ENCODE data around the gene HRK. TPM values are rescaled to one million over a fixed set of nuclear protein-coding genes. Genes with fewer than 3 reads are reported as not detected.

The HRK gene
- total RNA-seq, 1 donor from 2014 or later, result 0.18 TPM

- H3K9me3 ChIP-seq, result no peaks in the 10 kb centered on the region
- no peaks in the 10 kb centered on the region for H3K27me3 ChIP-seq (ENCODE audit: low read depth)
- no peak for DNase-seq
- no peak overlapping the region for H3K4me3 ChIP-seq
- peaks cover 17% of the 10 kb centered on the region for H3K36me3 ChIP-seq
- intact Hi-C loops (cut with DNase I), result no loop called here
- ATAC-seq, result peak; percentile 29 to 68
- H3K4me1 ChIP-seq, result peaks cover 7% of the 10 kb centered on the region
- no peak for TF ChIP-seq CTCF (IDR thresholded peaks at IDR 0.05)
- H3K27ac ChIP-seq, result no peak overlapping the region
Measured at GRCh38 chr12:116924558-116925453, 43.6 kb upstream of the HRK start.

GRCh38 chr12:116922194-116922897 is 41.1 kb upstream of the HRK start:
- ATAC-seq, result no peak
- intact Hi-C loops (cut with DNase I), result no loop called here
- H3K27me3 ChIP-seq (ENCODE audit: low read depth), result no peaks in the 10 kb centered on the region
- H3K9me3 ChIP-seq, result no peaks in the 10 kb centered on the region
- TF ChIP-seq CTCF (IDR thresholded peaks at IDR 0.05), result no peak
- no peak for DNase-seq
- no peak overlapping the region for H3K4me3 ChIP-seq
- H3K36me3 ChIP-seq, result no peaks in the 10 kb centered on the region
- peaks cover 15% of the 10 kb centered on the region for H3K4me1 ChIP-seq
- no peak overlapping the region for H3K27ac ChIP-seq

GRCh38 chr12:116920939-116921338 is 39.7 kb upstream of the HRK start:
- peak overlapping the region; percentile 1 for H3K27ac ChIP-seq
- no peaks in the 10 kb centered on the region for H3K36me3 ChIP-seq
- ATAC-seq, result no peak
- intact Hi-C loops (cut with DNase I), result no loop called here
- no peaks in the 10 kb centered on the region for H3K9me3 ChIP-seq
- no peak for TF ChIP-seq CTCF (IDR thresholded peaks at IDR 0.05)
- no peak for DNase-seq
- H3K27me3 ChIP-seq (ENCODE audit: low read depth), result no peaks in the 10 kb centered on the region
- H3K4me1 ChIP-seq, result peaks cover 25% of the 10 kb centered on the region
- no peak overlapping the region for H3K4me3 ChIP-seq

- H3K36me3 ChIP-seq, result no peaks in the 10 kb centered on the region
- peaks cover 27% of the 10 kb centered on the region for H3K4me1 ChIP-seq
- ATAC-seq (peak in 1 of 2 donors; percentile 49), DNase-seq (no peak)
- H3K9me3 ChIP-seq, result no peaks in the 10 kb centered on the region
- peak overlapping the region; percentile 1 for H3K27ac ChIP-seq
- TF ChIP-seq CTCF (IDR thresholded peaks at IDR 0.05), result no peak
- H3K4me3 ChIP-seq, result no peak overlapping the region
- no peaks in the 10 kb centered on the region for H3K27me3 ChIP-seq (ENCODE audit: low read depth)
- intact Hi-C loops (cut with DNase I), result no loop called here
Measured at GRCh38 chr12:116919706-116920485, 38.7 kb upstream of the HRK start.

- no peak overlapping the region for H3K4me3 ChIP-seq
- intact Hi-C loops (cut with DNase I), result no loop called here
- H3K27me3 ChIP-seq (ENCODE audit: low read depth), result no peaks in the 10 kb centered on the region
- no peaks in the 10 kb centered on the region for H3K9me3 ChIP-seq
- no peak overlapping the region for H3K27ac ChIP-seq
- TF ChIP-seq CTCF (IDR thresholded peaks at IDR 0.05), result no peak
- ATAC-seq (peak; percentile 10 to 33), DNase-seq (no peak)
- peaks cover 27% of the 10 kb centered on the region for H3K4me1 ChIP-seq
- H3K36me3 ChIP-seq, result no peaks in the 10 kb centered on the region
Measured at GRCh38 chr12:116919247-116919661, 38.0 kb upstream of the HRK start.
